ENCODE results near the gene SH3RF2. TPM values are rescaled to one million over a fixed set of nuclear protein-coding genes. Genes with fewer than 3 reads are reported as not detected.

SH3RF2 gene
- total and polyA plus RNA-seq, 2 of the 13 experiments (the other 11 are each of a cell fraction or from before 2014, with no cell fraction given) = 2.6 to 3.7 TPM

DNA sequence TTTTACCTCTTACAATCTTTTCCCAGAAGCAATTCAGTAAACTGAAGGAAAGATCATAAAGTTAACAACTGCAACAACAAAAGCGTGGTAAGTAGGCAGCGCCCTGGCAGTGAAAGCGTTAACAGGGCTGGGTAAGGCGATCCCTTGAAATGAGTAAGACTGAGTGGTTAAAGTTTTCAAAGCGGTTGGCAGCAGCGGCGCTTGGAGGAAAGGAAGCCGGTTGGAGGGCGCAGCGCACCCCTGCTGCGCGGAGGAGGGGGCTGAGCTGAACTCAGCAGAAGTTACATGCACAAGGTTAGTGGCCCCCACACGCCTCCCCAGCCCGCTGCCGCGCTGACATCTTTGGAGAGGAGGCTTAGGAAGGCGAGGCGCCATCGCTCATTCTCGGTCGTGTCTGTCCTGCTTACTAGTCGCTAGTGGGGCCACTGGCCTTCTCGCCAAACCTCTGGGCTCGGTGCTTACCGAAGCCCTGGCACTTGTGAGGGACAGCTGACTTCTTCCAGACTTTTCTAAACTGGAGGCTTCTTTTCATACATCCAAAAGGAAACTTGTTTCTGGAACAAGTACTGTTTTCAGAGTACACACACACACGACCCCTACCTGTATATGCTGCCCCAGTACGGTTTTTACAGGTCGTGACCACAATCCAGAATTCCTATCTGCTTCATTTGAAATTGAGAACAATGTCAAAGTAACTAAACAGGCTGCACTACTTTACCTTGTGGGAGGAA, at the start of gene SH3RF2 (continued):
- TF ChIP-seq, protein P1, sequence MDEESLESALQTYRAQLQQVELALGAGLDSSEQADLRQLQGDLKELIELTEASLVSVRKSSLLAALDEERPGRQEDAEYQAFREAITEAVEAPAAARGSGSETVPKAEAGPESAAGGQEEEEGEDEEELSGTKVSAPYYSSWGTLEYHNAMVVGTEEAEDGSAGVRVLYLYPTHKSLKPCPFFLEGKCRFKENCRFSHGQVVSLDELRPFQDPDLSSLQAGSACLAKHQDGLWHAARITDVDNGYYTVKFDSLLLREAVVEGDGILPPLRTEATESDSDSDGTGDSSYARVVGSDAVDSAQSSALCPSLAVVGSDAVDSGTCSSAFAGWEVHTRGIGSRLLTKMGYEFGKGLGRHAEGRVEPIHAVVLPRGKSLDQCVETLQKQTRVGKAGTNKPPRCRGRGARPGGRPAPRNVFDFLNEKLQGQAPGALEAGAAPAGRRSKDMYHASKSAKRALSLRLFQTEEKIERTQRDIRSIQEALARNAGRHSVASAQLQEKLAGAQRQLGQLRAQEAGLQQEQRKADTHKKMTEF (CRISPR knock-in tag; IDR thresholded peaks at IDR 0.05) = peak; percentile 58; the same call in 1 of the 2 replicates
- TF ChIP-seq ZNF160 (CRISPR knock-in tag; IDR thresholded peaks at IDR 0.05) (no peak), ZNF232 (CRISPR knock-in tag; IDR thresholded peaks at IDR 0.05; ENCODE audit: borderline replicate concordance) (no peak; the same call in 1 of the 2 replicates), EEA1 (CRISPR knock-in tag; IDR thresholded peaks at IDR 0.05; ENCODE audit: borderline replicate concordance) (0 out of 2 replicates have a peak, but pooled peaks have one; percentile 31), ZNF567 (CRISPR knock-in tag; IDR thresholded peaks at IDR 0.05; ENCODE audit: borderline replicate concordance) (0 out of 2 replicates have a peak, but pooled peaks have one; percentile 65), ISL2 (CRISPR knock-in tag; IDR thresholded peaks at IDR 0.05) (no peak), PHF8 (CRISPR knock-in tag; IDR thresholded peaks at IDR 0.05) (peak; percentile 54; the same call in 1 of the 2 replicates), KDM5B (CRISPR knock-in tag; IDR thresholded peaks at IDR 0.05; ENCODE audit: borderline replicate concordance) (peak; percentile 38; the same call in 1 of the 2 replicates), FLYWCH1 (CRISPR knock-in tag; IDR thresholded peaks at IDR 0.05) (no peak), SIX4 (CRISPR knock-in tag; IDR thresholded peaks at IDR 0.05) (peak; percentile 80), SMAD3 (CRISPR knock-in tag; IDR thresholded peaks at IDR 0.05) (0 out of 2 replicates have a peak, but pooled peaks have one; percentile 51), POLR2AphosphoS5 (IDR thresholded peaks at IDR 0.05; ENCODE audit: low read depth, low read length) (peak; percentile 39)
- TF ChIP-seq, protein P2, sequence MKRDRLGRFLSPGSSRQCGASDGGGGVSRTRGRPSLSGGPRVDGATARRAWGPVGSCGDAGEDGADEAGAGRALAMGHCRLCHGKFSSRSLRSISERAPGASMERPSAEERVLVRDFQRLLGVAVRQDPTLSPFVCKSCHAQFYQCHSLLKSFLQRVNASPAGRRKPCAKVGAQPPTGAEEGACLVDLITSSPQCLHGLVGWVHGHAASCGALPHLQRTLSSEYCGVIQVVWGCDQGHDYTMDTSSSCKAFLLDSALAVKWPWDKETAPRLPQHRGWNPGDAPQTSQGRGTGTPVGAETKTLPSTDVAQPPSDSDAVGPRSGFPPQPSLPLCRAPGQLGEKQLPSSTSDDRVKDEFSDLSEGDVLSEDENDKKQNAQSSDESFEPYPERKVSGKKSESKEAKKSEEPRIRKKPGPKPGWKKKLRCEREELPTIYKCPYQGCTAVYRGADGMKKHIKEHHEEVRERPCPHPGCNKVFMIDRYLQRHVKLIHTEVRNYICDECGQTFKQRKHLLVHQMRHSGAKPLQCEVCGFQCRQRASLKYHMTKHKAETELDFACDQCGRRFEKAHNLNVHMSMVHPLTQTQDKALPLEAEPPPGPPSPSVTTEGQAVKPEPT (CRISPR knock-in tag; IDR thresholded peaks at IDR 0.05; ENCODE audit: low read depth) = no peak
- TF ChIP-seq, protein P3, sequence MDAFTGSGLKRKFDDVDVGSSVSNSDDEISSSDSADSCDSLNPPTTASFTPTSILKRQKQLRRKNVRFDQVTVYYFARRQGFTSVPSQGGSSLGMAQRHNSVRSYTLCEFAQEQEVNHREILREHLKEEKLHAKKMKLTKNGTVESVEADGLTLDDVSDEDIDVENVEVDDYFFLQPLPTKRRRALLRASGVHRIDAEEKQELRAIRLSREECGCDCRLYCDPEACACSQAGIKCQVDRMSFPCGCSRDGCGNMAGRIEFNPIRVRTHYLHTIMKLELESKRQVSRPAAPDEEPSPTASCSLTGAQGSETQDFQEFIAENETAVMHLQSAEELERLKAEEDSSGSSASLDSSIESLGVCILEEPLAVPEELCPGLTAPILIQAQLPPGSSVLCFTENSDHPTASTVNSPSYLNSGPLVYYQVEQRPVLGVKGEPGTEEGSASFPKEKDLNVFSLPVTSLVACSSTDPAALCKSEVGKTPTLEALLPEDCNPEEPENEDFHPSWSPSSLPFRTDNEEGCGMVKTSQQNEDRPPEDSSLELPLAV (CRISPR knock-in tag; conservative IDR thresholded peaks at IDR 0.05; ENCODE audit: low read depth) = no peak
- TF ChIP-seq, protein P4, sequence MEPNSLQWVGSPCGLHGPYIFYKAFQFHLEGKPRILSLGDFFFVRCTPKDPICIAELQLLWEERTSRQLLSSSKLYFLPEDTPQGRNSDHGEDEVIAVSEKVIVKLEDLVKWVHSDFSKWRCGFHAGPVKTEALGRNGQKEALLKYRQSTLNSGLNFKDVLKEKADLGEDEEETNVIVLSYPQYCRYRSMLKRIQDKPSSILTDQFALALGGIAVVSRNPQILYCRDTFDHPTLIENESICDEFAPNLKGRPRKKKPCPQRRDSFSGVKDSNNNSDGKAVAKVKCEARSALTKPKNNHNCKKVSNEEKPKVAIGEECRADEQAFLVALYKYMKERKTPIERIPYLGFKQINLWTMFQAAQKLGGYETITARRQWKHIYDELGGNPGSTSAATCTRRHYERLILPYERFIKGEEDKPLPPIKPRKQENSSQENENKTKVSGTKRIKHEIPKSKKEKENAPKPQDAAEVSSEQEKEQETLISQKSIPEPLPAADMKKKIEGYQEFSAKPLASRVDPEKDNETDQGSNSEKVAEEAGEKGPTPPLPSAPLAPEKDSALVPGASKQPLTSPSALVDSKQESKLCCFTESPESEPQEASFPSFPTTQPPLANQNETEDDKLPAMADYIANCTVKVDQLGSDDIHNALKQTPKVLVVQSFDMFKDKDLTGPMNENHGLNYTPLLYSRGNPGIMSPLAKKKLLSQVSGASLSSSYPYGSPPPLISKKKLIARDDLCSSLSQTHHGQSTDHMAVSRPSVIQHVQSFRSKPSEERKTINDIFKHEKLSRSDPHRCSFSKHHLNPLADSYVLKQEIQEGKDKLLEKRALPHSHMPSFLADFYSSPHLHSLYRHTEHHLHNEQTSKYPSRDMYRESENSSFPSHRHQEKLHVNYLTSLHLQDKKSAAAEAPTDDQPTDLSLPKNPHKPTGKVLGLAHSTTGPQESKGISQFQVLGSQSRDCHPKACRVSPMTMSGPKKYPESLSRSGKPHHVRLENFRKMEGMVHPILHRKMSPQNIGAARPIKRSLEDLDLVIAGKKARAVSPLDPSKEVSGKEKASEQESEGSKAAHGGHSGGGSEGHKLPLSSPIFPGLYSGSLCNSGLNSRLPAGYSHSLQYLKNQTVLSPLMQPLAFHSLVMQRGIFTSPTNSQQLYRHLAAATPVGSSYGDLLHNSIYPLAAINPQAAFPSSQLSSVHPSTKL (CRISPR knock-in tag; IDR thresholded peaks at IDR 0.05) = peak; percentile 68
- TF ChIP-seq, protein P5, sequence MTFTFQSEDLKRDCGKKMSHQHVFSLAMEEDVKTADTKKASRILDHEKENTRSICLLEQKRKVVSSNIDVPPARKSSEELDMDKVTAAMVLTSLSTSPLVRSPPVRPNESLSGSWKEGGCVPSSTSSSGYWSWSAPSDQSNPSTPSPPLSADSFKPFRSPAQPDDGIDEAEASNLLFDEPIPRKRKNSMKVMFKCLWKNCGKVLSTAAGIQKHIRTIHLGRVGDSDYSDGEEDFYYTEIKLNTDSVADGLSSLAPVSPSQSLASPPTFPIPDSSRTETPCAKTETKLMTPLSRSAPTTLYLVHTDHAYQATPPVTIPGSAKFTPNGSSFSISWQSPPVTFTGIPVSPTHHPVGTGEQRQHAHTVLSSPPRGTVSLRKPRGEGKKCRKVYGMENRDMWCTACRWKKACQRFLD (CRISPR knock-in tag; IDR thresholded peaks at IDR 0.05; ENCODE audit: borderline replicate concordance) = no peak
- TF ChIP-seq, protein P6, sequence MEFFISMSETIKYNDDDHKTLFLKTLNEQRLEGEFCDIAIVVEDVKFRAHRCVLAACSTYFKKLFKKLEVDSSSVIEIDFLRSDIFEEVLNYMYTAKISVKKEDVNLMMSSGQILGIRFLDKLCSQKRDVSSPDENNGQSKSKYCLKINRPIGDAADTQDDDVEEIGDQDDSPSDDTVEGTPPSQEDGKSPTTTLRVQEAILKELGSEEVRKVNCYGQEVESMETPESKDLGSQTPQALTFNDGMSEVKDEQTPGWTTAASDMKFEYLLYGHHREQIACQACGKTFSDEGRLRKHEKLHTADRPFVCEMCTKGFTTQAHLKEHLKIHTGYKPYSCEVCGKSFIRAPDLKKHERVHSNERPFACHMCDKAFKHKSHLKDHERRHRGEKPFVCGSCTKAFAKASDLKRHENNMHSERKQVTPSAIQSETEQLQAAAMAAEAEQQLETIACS (CRISPR knock-in tag; IDR thresholded peaks at IDR 0.05) = no peak
